GM21737 (cell line): Measurements from ENCODE around the gene MAN2A2.

Experiments
- ATAC-seq: cut with Tn5 transposase; IDR thresholded peaks from one replicate; pipeline ENCODE4 v1.9.1; 2021; ENCODE audit warnings: mild to moderate bottlenecking, moderate library complexity; ENCODE audit not compliant: unreplicated experiment

Gene MAN2A2

DNA sequence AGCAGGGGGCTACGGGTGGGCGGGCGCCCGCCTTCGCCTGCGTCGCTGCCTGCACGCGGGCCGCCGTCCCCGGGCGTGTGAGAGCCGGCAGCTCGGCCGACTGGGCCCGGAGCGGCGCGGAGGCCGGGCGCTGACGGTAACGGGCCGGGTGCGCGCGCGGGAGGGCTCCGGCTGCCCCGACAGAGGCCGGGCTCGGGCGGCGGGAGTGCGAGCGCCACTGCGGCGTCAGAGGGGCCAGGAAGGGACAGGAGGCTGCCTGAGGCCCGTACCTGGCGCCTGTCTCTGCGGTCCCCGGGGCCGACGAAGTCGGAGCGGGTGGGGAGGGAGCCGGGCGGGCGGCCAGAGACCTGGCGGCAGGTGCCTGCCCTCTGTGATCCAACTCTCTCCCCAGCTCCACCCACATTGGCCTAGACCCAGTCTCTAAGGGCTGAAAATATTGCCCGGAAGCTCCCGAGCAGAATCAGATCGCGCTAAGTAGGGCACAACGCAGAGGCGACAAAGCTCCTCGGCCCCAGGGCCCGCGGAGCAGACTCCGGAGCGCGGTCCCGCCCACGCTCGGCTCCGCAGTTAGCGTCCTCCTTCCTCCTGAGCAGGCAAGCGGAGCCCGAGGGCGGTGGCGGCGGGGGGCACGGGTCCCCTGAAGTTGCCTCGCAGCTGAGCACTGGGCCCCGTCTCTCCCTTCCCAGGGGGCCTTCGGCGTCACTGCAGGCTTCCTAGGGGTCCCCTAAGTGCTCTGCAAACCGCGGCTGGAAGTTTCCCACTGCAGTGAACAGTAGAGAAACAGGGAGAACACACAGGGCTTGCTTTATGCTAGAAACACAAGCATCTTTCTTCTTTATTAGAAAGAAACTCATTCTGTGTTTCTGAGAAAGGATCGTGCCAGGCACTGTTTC lies at the start of gene MAN2A2:
TSS of gene MAN2A2 (plus strand) at position 463 of the 893 bp plus-strand sequence. CDS start 906 bp downstream, outside the sequence.
- peak; percentile 45 for ATAC-seq

DNA sequence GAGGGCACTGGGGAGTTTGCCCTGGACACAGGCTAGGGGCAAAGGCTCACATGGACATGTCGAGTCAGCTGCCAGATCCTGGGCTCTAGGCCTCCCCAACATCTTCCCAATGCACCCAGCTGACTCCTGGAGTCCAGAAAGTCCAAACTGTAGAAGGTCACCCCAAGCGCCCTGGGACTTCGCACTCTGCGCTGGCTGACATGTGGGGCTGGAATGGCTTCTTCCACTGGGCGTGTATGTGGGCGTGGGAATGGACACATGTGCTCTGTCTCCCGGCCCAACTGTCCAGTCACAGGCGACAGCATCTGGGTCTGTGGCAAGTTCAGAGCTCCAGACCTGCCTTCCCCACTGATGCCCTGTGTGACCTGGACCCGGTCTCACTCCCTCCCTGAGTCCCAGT lies 48.0 kb upstream of the MAN2A2 start:
- no peak for ATAC-seq

DNA sequence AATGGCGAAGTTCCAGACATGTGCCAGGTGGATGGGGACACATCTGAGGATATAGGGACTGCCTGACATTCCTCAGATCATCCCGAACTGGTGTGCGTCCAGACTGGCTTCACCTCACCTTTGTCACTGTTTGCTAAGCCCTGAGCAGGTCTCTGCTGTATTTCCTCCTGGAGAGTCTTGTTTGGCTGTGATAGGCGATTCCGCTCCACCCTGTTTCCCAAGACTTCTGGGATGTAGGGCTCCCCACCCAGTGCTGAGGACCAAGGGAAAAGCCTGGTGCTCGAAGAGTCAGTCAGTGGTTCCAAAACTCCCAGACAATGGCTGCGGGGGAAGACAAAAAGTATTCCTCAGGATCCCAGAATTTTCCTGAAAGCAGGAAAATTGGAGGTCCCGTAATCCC lies 45.8 kb upstream of the MAN2A2 start:
- no peak for ATAC-seq

DNA sequence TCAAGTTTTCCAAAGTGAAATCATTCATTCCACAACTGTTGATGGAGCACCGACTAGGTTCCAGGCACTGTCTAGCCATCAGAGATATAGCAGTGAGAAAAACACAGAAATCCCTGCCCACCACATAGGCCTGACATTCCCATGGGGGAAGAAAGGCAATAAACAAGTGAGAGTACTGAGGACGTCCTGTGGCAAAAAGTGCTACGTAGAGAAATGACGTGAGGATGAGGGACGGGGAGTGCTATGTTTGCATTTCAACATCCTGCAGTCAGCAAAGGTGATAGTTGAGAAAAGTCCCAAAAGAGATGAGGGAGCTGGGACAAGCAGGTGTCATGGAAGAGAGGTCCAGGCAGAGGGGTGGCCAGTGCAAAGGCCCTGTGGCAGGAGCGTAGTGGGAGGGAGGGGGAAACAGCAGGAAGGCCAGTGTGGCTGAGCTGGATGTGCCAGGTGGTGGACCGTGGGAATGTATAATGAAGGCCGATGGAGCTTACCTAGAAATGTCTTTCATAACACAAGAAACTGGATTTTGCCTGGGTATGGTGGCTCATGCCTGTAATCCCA lies 45.1 kb upstream of the MAN2A2 start:
- no peak for ATAC-seq

DNA sequence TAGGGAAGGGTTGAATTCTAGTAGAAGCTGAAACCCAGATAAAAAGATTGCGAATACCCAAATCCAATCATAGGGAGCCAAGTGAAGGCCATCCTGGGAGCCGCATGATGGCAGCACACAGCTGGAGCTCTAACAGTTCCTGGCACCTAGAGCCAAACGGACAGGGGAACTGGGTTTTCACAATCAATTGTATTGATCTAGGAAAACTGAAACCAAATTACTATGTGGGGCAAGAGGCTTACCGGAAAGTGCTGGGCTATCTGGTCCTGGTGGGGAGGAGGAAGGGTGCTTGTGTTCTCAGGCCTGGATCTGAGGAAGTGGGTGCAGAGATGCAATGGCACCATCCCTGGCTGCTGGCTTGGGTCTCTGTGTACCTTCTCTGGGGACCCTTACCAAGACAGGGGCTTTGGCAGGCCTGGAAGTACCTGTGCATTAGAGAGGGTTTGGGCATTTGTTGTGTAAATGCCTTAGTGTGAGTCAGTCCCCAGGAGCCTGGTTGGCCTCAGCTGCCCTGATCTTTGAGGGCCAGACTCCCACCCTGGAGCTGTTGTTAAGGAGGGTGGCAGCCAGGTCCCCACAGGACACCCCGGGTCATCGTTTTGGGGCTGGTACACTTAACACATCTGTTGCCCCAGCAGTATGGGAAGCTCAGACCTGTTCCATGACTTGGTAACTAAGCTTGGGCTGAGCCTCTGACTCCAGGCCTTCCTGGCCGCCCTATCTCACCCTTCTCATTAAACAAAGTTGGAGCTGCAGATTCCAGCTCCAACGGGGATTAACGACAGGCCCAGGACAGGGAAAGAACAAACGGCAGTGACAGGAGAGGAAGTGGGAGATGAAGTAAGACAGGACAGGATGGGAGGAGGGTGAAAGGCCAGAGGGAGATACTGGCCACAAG lies 43.6 kb upstream of the MAN2A2 start:
- no peak for ATAC-seq

DNA sequence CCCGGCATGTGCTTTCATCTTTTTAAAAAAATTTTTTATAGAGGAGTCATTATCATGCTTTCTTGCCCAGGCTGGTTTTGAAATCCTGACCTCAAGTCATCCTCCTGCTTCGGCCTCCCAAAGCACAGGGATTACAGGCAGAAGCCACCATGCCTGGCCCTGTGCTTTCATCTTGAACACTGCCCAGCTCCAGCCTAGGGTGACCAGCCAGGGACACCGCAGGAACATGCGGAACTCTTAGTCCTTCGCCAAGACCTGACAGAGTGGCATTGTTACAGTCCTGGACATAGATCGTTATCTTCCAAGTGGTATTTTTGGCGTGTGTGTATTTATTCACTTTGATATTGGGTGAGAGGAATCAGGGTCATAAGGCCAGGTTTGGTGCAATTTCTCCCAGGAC lies 42.7 kb upstream of the MAN2A2 start:
- no peak for ATAC-seq

DNA sequence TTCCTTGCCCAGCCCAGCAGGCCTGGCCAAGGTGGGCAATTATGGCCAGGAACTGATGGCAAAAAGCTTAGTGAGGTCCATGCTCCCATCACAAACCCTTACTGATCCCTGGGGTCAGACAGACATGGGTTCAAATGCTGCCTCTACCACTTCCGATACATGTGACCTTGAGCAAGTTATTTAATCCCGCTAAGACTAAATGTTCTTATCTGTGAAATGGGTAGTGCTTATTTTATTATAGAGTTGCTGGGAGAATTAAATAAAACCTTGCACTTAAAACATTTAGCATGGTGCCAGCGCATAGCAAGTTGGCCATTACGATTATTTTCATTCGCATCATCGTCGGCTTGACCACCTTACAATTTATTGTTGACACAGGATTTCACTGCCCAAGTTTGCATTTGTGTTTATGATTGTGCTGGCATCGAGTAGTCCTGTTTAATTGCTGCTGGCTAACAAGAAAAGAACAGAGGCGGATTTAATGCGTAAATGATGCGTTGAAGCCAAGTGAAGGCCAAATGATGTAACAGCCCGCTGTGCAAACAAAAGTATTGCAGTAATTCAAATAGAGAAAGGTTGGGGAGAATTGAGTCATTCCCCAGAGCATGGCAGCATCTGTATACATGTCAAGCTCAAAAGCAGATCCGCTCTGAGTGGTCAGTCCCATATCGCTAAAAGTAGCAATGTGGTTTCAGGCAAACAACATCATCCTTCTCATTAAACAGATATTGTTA lies 42.0 kb upstream of the MAN2A2 start:
- no peak for ATAC-seq

DNA sequence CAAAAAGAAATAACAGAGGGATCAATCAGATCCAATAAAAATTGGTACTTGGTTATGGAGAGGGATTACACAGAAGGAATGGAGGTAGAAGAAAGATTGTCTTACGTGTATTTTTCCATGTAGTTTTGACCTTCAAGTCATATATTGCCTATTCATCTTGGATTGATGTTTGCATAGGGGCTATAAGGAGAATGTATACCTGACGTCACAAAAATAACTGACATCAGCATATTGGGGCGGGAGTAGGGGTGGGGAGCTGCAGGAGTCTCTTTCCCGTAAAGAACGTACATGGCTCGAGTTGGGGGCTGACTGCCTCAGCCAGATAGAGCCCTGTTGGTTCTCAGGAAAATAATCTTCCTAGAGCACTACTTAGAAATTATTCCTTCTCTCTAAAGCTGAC lies 40.6 kb upstream of the MAN2A2 start:
- no peak for ATAC-seq

DNA sequence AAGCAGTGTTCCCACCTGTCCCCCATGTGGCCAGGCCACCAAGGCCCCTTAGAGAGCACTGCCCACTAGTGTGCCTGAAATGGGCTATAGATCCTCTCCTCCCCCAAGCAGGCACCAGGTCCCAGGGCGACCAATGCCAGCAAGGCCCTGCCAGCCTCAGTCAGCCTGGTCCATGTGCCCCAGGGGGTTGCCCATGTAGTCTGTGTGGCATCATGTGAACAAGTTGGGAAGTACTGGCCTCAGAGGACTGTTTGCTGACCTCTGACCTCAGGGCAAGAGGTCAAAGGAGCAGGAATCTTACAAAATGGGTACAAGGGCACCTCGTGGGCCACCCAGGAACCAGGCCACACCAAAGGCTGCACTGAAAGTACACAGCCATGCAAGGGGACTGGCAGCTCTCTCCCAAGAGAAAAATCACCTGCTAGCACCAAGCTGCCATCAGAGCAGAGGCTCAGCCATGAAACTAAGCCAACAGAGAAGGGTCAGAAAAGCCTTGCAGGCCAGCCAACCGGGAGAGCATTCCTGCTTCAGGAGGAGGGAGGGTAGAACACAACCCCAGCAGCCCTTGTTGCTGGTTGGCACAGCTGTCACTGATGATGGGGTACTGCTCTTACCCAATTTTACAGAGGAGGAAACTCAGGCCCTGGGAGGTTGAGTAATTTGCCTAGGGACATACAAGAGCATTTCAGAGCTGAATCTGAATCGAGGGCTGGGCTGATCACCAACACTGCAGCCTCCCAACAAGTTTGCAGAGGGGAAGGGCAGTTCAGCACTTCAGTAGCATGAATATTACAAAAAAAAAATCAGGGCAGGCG lies 39.9 kb upstream of the MAN2A2 start:
- no peak for ATAC-seq

DNA sequence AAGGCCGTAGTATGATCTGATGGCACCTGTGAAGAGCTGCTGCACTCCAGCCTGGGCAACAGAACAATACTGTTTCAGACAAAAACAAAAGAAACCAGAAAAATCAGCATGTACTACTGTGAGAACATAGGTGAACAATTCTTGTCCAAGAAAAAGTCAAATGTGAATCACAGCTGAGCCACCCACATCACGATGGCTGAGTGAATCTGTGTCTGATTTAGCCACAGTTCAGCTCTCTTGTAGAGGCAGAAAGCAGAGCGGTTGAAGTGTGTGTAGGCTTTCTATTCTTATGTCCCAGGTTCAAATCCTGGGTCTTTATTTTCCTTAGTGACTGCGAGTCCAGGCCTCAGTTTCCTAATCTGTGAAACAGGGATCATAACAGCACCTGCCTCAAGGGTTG lies 39.1 kb upstream of the MAN2A2 start:
- ATAC-seq: no peak

DNA sequence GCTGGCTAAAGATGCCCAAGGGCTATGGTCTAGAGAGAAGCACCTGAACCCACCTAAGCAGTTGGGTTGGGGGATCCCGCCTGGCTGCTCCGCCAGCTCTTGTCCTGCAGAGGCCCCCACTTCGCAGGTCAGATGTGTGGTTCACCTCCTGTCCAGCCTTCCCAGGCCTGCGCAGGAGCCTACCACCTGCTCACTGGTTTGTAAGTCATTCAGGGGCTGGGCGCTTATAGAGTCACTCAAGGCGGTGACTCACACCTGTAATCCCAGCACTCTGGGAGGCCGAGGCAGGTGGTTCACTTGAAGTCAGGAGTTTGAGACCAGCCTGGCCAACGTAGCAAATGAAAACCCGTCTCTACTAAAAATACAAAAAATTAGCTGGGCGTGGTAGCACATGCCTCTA lies 38.6 kb upstream of the MAN2A2 start:
- no peak for ATAC-seq

DNA sequence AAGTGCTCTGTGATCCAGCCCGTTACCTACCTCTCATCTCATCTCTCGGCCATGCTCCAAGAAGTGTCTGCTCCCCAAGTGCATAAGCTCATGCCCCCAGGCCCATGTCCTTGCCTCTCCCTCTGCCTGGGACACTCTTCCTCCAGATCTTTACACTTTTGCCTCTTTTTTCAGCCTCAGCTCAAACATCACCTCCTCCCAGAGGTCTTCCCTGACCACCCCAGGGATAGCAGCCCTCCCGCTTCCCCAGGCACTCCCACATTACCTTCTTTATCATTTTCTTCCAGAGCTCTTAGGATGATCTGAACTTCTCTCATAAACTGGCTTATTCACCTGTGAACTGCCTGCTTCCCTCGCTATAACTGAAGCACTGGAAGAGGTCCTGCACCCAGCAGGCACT lies 37.4 kb upstream of the MAN2A2 start:
- ATAC-seq: no peak

DNA sequence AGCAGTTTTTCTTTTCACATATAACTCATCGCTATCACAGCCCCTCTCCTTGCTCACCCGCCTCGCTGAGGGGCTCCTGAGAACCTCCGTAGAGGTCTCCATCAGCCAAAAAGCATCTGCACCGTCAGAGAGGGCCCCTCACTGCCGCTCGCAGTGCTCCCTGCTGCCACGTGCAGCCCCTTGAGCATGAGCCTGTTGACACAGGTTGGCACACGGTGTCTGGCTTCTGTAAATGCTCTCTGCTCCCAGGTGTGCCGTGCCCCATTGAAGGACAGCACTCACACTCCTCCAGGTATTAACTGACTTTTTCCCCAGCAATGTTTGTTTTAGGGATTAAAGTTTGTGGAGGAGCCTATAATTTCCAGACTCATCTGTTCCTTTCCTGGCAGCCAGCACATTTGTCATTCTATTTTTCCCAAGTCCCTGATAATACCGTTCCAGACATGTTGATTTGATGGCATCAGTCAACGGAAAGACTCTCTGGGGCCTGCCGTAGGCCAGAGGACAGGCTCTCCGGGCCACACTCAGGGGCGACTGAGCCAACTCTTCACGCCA lies 36.9 kb upstream of the MAN2A2 start:
- no peak for ATAC-seq

DNA sequence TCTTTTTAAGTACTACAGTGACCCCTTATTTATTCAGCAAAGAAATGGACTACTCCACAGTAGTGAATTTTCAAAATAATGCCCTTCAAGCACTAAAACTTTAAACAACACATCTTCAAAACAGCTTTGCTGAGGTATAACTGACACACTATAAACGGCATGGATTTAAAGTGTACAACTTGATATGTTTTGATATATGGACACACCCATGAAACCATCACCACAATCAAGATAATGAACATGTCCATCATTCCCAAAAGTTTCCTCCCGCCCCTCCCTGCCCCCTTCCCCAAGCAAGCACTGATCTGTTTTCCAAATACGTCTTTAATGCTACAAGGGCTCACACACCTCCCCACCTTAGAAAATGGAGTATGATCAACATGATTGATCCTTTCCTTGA lies 36.3 kb upstream of the MAN2A2 start:
- no peak for ATAC-seq

DNA sequence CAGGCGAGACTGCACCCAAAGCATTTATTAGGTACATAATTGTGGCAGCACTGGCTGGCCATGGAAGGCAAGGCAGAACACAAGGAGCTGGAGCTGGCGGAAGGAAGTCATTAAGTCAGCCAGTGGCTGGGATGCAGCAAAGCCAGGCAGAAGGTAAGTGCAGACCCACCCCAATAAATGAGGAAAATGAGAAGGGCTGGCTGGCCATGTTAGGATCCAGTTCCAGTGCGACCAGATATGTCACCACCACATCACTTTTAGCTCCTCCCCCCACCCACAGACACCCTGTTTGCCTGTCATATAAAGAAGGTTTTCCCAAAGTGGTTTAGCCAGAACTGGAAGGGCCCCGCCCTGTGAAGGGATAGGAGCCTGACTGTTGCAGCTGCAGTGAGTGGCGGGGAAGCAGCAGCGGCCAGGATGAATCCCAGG lies 34.8 kb upstream of the MAN2A2 start, which contains the start of gene FURIN:
TSS of gene FURIN (plus strand) at position 328 of the 429 bp plus-strand sequence. CDS start 7,153 bp downstream, outside the sequence.
- ATAC-seq: no peak

DNA sequence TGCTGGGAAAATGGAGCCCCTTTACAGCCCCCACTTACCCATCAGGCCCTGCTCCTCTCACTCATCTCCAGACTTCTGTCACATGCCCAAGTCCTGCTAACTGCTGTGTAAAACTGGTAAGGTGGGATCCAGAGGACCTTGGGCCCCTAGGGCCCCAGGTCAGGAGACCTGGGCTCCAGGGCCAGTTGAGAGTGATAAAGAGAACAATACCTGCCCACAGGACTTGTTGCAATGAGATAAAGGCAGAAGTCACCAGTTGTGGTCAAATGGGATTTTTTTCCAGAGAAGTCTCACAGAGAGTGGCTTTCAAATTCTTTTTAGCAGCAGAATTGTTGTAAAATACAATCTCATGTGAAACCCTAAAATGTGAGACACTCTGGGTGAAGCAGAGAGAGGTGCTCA lies 34.0 kb upstream of the MAN2A2 start:
- no peak for ATAC-seq

DNA sequence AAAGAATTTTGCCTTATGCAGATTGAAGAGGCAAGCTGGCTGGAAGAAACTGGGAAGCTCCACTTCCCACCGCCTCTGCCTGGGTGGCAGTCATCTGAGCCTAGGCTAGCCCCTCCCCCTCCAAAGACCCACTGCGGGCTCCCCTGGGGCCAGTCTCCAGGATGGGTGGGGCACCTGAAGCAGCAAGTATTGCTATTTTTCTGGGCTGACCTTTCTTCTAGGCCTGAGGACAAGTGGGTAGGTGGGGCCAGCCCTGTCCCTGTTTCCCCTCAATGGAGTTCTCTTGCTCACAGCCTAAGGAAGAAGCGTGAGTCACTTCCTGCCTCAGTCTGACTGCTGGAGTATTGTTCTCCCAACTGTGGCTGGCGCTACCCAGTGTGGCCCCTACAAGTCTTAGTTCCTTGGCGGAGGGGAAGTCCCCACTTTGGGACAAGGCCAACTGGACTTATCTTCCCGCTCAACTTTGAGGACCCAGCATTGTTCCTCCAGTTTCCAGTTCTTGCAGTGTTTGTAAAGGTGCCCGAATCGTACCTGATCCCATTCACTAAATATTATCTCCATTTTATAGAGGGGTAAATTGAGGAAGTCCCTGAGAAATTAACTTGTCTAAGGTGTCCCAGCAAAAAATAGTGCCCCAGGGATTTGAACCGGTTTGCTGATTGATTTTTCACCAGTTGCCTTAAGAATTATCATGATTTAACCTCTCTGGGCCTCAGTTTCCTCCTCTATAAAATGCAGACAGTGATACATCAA lies 33.3 kb upstream of the MAN2A2 start:
- no peak for ATAC-seq

DNA sequence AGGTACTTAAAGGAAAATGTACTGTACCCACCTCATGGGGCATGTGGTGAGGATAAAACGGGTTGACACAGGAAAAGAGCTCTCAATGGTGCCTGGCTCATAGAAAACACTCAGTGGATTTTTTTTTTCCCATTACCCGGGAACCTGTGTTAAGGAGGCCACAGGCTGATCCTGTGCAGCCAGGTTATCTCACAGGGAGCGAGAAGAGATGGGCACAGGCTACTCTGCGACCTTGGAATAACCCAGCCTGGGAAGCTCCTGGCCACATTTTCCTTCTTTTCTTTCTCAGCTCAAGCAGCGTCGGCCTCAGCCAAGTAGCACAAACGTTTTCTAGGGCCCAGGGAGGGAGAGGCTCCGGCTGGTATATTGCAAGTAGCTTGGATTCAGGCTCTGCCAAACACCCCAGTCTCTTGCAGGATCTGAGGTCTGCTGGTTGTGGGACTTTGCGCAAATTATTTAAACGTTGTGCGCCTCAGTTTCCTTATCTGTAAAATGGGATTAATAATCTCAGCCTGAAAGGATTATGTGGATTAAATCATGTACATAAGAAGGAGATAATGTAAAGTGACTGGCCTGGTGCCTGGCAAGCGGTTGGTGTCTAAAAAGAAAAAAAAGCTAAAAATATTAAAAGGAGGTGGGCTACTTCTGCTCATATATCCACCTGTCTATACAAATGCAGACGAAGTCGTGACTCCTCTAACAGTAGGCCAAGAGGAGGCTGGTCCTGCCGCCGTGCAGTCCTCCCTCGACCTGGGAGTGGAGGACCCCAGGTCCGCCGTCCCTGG lies 32.6 kb upstream of the MAN2A2 start:
- no peak for ATAC-seq
